ENCODE data around the gene SRP72. TPM values are rescaled to one million over a fixed set of nuclear protein-coding genes. Genes with fewer than 3 reads are reported as not detected.

SRP72 gene
- total RNA-seq, 1 experiment from 2014 or later: 118 TPM

GRCh38 chr4:56434599-56435139 is 32.7 kb upstream of the SRP72 start:
- Histone ChIP-seq H3K79me2 (ENCODE audit: low read length) (peaks cover 92% of the 10 kb centered on the region), H3K4me1 (ENCODE audit: insufficient read depth, low read length) (peaks cover 29% of the 10 kb centered on the region), H4K20me1 (ENCODE audit: low read length) (peaks cover 64% of the 10 kb centered on the region), H3K9me2 (replicated peaks; ENCODE audit: low read length) (no peaks in the 10 kb centered on the region), H3K36me3 (ENCODE audit: low read depth, low read length) (peaks cover 8% of the 10 kb centered on the region; the same call in 1 of the 2 replicates), H3F3A (ENCODE audit: low read length, unreplicated experiment) (no peaks in the 10 kb centered on the region), H3K9me3 (ENCODE audit: low read length) (no peaks in the 10 kb centered on the region), H3K9ac (ENCODE audit: low read length) (peak overlapping the region; percentile 98), H3K27me3 (ENCODE audit: low read length) (no peaks in the 10 kb centered on the region), H3K27ac (ENCODE audit: low read length) (peak overlapping the region; percentile 80), H3K4me3 (ENCODE audit: low read length) (peak overlapping the region; percentile 79), H2AFZ (ENCODE audit: low read length) (peak overlapping the region; percentile 87), H3K4me2 (ENCODE audit: low read length) (peak overlapping the region; percentile 93)
- peak; percentile 69 for DNase-seq
- BruUV-seq (replicated peaks): no TSS peak
- intact Hi-C loops (cut with micrococcal nuclease): loop anchor here (1.0 to 10.0 kb wide), 5 partner anchors 24 to 543 kb away; partner anchors contain the start of genes AASDH, NOA1, POLR2B and REST
- ATAC-seq: peak; percentile 57
- ChIA-PET CTCF (interaction anchor here (1.0 kb wide), 1 partner anchor 9 kb away, joined by 5 read pairs; no protein-coding TSS in a partner anchor), POLR2A (ENCODE audit: unreplicated experiment) (interaction anchor here (0.5 to 2.1 kb wide), 7 partner anchors 9 to 324 kb away, joined by 3 to 22 read pairs (median 6); partner anchors contain the start of gene AASDH)
- TF ChIP-seq EZH2 (IDR thresholded peaks at IDR 0.05; ENCODE audit: low read length, unreplicated experiment) (no peak), EZH2phosphoT487 (IDR thresholded peaks at IDR 0.05; ENCODE audit: borderline replicate concordance, low read length) (no peak), CTCF (conservative IDR thresholded peaks at IDR 0.05; ENCODE audit: low read depth, low read length) (no peak)

- H3K4me1 ChIP-seq (ENCODE audit: insufficient read depth, low read length): peaks cover 36% of the 10 kb centered on the region
- no TSS peak for BruUV-seq (replicated peaks)
- H3K79me2 ChIP-seq (ENCODE audit: low read length): peaks cover 92% of the 10 kb centered on the region
- H3K4me3 ChIP-seq (ENCODE audit: low read length): peak within 1 kb of the TSS; percentile 79
- no peaks in the 10 kb centered on the region for H3K27me3 ChIP-seq (ENCODE audit: low read length)
- no peaks in the 10 kb centered on the region for H3K9me3 ChIP-seq (ENCODE audit: low read length)
- no peaks in the 10 kb centered on the region for H3F3A ChIP-seq (ENCODE audit: low read length, unreplicated experiment)
- H2AFZ ChIP-seq (ENCODE audit: low read length): peak within 1 kb of the TSS; percentile 87
- H3K9ac ChIP-seq (ENCODE audit: low read length): peak within 1 kb of the TSS; percentile 98
- ChIA-PET CTCF (interaction anchor here (0.8 to 1.0 kb wide), 3 partner anchors 9 to 109 kb away, joined by 3 to 5 read pairs (median 4); no protein-coding TSS in a partner anchor), POLR2A (ENCODE audit: unreplicated experiment) (interaction anchor here (0.6 to 2.1 kb wide), 8 partner anchors 9 to 323 kb away, joined by 3 to 22 read pairs (median 4); partner anchors contain the start of gene AASDH)
- peak; percentile 78 for ATAC-seq
- no peaks in the 10 kb centered on the region for H3K9me2 ChIP-seq (replicated peaks; ENCODE audit: low read length)
- peak within 1 kb of the TSS; percentile 80 for H3K27ac ChIP-seq (ENCODE audit: low read length)
- H4K20me1 ChIP-seq (ENCODE audit: low read length): peaks cover 64% of the 10 kb centered on the region
- intact Hi-C loops (cut with micrococcal nuclease): loop anchor here (2.0 to 10.0 kb wide), 4 partner anchors 49 to 542 kb away; partner anchors contain the start of genes AASDH, NOA1, POLR2B and REST
- TF ChIP-seq EZH2phosphoT487 (IDR thresholded peaks at IDR 0.05; ENCODE audit: borderline replicate concordance, low read length): no peak
- no peak for TF ChIP-seq CTCF (conservative IDR thresholded peaks at IDR 0.05; ENCODE audit: low read depth, low read length)
- no peak for TF ChIP-seq EZH2 (IDR thresholded peaks at IDR 0.05; ENCODE audit: low read length, unreplicated experiment)
- peaks cover 14% of the 10 kb centered on the region; the same call in 1 of the 2 replicates for H3K36me3 ChIP-seq (ENCODE audit: low read depth, low read length)
- DNase-seq: peak; percentile 99
- peak within 1 kb of the TSS; percentile 93 for H3K4me2 ChIP-seq (ENCODE audit: low read length)
These were observed 32.1 kb upstream of the SRP72 start, which contains the start of gene PPAT for GRCh38 chr4:56435140-56435926. TSS of gene PPAT (minus strand) at chr4:56435615. CDS start at chr4:56435477, 138 bp downstream.

Measured in PC-3 (cell line).